Cardiac muscle cell (in vitro differentiated cells and primary cell): Measurements from ENCODE around the gene HPS1. TPM values are rescaled to one million over a fixed set of nuclear protein-coding genes. Genes with fewer than 3 reads are reported as not detected.

Experiments
- DNase-seq, 2 donors: peaks; one replicate each; pipeline versions ENCODE4 v3.0.0 to v3.0.0-alpha.2; 2010 to 2017; ENCODE audit warnings: low read depth in 1 of 2, low spot score in 1 of 2
- H3K27ac ChIP-seq: fragments of 200-600 bp; sonication (generic); 2 replicates; pipeline ENCODE4 v1.5.1; 2016
- H3K27me3 ChIP-seq: fragments of 200-600 bp; sonication (generic); 2 replicates; pipeline ENCODE4 v1.6.0; 2016; ENCODE audit warnings: control low read depth
- H3K36me3 ChIP-seq: fragments of 200-600 bp; sonication (generic); 2 replicates; pipeline ENCODE4 v1.5.1; 2016; ENCODE audit warnings: control low read depth
- H3K4me1 ChIP-seq: fragments of 200-600 bp; sonication (generic); 2 replicates; pipeline ENCODE4 v1.8.1; 2017; ENCODE audit warnings: low read depth, mild to moderate bottlenecking, mixed run types
- H3K4me3 ChIP-seq: fragments of 200-600 bp; sonication (generic); 2 replicates; pipeline ENCODE4 v1.5.1; 2016; ENCODE audit warnings: mild to moderate bottlenecking
- H3K9me3 ChIP-seq: fragments of 200-600 bp; sonication (generic); 2 replicates; pipeline ENCODE4 v1.5.1; 2017; ENCODE audit warnings: low read depth, mild to moderate bottlenecking, control low read depth
- polyA plus RNA-seq: library from polyadenylated mRNA; unstranded; fragments of >200 nt; fragmentation: Nextera tagmentation; extraction: Ambion mirVana; gene quantifications from 2 replicates; pipeline ENCODE4 v1.2.1, GENCODE V29; 2016
- total RNA-seq: library from RNA; depleted of rRNA; stranded (reverse); fragments of >200 nt; gene quantifications from 2 replicates; pipeline ENCODE4 v1.2.3, GENCODE V29; 2016
- TF ChIP-seq, protein P1 (sequence below): IDR thresholded peaks from 2 replicates; pipeline ENCODE4 v1.5.1; 2012; ENCODE audit warnings: low read depth, mild to moderate bottlenecking, low read length

HPS1 gene
- total and polyA plus RNA-seq, 2 experiments from 2014 or later, result 58.6 to 60.9 TPM

DNA sequence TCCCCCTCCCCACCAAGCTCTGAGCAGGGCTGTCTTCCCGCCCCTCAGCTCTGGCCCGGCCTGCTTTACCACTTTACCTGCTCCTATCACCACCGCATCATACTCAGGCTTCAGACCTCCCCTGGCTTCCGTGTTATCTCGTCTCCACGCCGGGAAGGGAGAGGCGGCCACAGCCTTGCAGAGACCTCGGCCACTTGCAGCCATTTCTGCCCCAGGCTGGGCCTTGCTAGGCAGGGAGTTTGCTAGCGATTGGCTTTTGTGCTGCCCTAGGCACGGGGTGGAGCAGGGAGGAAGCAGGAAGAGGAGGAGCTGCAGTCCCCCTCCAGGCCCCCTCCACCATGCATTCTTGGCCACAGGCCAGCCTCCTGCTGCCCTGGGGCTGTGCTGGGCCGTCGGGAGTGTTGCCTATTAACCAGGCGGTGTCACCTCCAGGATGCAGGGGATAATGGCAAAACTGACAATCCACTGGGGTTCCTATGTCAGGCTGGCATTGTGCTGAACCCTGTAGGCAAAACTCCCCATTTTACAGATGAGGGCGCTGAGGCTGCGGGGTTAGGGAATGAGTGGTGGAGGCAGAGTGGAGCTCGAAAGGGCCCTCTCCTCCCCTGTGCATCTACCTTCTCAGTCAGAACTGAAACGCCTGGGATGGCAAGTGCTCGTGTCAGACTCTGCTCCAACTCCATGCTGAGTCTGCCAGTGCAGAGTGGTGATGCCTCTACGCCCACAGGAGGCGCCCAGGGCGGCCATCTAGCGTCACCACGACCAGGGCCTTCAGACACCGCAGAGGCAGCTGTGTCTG lies 31.6 kb downstream of the HPS1 start, which contains the start of gene PYROXD2:
PYROXD2 (minus strand) TSS at position 251 of the 799 bp plus-strand sequence; CDS start at position 204, 47 bp downstream.
- H3K36me3 ChIP-seq, result no peaks in the 10 kb centered on the region
- DNase-seq, result peak; percentile 93 to 96
- TF ChIP-seq, protein P1, sequence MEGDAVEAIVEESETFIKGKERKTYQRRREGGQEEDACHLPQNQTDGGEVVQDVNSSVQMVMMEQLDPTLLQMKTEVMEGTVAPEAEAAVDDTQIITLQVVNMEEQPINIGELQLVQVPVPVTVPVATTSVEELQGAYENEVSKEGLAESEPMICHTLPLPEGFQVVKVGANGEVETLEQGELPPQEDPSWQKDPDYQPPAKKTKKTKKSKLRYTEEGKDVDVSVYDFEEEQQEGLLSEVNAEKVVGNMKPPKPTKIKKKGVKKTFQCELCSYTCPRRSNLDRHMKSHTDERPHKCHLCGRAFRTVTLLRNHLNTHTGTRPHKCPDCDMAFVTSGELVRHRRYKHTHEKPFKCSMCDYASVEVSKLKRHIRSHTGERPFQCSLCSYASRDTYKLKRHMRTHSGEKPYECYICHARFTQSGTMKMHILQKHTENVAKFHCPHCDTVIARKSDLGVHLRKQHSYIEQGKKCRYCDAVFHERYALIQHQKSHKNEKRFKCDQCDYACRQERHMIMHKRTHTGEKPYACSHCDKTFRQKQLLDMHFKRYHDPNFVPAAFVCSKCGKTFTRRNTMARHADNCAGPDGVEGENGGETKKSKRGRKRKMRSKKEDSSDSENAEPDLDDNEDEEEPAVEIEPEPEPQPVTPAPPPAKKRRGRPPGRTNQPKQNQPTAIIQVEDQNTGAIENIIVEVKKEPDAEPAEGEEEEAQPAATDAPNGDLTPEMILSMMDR, result no peak
- H3K27ac ChIP-seq, result peak within 1 kb of the TSS; percentile 86
- peaks cover 37% of the 10 kb centered on the region for H3K4me1 ChIP-seq
- H3K27me3 ChIP-seq, result no peaks in the 10 kb centered on the region
- H3K4me3 ChIP-seq, result peak within 1 kb of the TSS; percentile 34
- H3K9me3 ChIP-seq, result no peaks in the 10 kb centered on the region

DNA sequence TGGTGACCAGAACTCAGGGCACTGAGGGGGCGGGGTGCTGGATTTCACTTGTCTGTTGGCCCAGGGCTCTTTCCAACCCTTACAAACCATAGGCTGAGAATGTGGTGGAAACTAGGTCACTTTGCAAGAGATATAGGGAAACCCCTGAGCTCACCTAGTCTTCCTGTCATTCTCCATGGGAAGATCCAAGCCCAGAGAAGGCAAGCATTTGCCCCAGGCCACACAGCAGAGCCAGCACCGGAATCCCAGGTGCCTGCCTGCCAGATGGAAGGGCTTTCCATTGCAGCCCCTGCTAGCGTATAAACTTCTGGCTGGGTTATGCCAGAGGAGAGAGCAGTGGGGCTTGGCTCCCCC lies 32.2 kb downstream of the HPS1 start:
- Histone ChIP-seq H3K27ac (peak overlapping the region; percentile 86), H3K36me3 (no peaks in the 10 kb centered on the region), H3K27me3 (no peaks in the 10 kb centered on the region), H3K4me3 (peak overlapping the region; percentile 34), H3K9me3 (no peaks in the 10 kb centered on the region), H3K4me1 (peaks cover 40% of the 10 kb centered on the region)
- TF ChIP-seq, protein P1, result no peak
- DNase-seq, result no peak

DNA sequence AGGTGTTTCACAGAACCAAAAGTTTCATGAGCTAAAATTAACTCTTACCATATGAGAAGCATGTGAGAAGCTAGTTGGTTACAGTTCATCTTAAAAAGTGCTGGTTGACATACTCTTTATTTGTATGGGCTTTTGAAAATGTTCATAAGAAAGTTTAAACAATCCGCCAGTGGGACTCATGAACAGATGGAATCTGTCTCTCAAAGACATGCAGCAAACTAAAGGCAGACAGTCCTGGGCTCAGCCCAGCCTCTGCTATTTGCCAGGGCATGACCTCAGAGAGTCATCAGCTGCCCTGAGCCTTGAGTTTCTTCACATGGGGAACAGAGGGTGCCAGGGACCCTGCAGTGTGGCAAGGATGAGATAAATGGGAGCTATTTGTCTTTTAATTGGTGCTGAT lies 35.0 kb downstream of the HPS1 start:
- Histone ChIP-seq H3K27me3 (no peaks in the 10 kb centered on the region), H3K36me3 (no peaks in the 10 kb centered on the region), H3K27ac (peak overlapping the region; percentile 86), H3K9me3 (no peaks in the 10 kb centered on the region), H3K4me3 (no peak overlapping the region), H3K4me1 (peaks cover 50% of the 10 kb centered on the region)
- DNase-seq, result no peak
- TF ChIP-seq, protein P1, result no peak

DNA sequence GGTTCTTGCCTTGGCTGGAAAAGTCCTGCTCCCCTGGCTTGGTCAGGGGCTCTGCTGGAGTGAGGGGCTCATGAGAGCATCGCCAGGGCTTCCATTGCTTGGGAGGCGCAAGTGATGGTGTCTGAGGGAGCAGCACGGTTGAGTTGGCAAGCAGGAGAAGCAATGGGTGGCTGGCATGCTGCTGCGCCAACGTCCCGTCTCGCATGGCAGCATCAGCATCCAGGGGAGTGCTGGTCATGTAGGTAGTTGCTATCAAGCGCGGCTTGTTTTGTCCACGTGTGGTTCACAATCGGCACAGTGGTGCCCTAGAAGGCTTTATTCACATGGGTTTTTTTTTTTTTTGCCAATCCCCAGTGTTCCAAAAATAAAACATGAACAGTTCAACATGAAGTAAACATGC lies 35.6 kb downstream of the HPS1 start:
- DNase-seq, result no peak

DNA sequence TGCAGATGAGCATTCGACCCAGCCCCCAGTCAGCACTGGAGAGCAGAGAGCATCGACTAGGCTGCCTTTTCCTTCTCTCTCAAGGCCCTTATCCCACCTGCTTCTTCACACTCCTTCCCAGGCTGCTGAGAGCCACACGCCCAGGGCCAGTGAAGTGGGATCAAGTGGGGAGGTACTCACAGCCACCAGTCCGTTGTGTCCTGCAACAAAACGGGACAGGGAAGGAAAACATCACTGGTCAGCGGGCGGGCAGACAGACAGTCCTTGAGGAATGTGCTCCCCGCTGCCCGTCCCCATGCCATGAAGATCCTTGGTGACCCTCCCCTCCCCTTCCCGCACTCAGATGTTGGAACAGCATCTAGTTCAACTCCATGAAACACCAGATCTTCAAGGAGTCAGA lies 36.0 kb downstream of the HPS1 start:
- Histone ChIP-seq H3K4me1 (peaks cover 46% of the 10 kb centered on the region), H3K4me3 (no peak overlapping the region), H3K36me3 (no peaks in the 10 kb centered on the region), H3K9me3 (no peaks in the 10 kb centered on the region), H3K27ac (peak overlapping the region; percentile 86), H3K27me3 (no peaks in the 10 kb centered on the region)
- peak in 1 of 2 donors; percentile 39 for DNase-seq
- TF ChIP-seq, protein P1, result no peak

More for the DNA sequence above, 35.6 kb downstream of the HPS1 start:
- TF ChIP-seq, protein P1, result no peak
- Histone ChIP-seq H3K9me3 (no peaks in the 10 kb centered on the region), H3K27me3 (no peaks in the 10 kb centered on the region), H3K27ac (peak overlapping the region; percentile 86), H3K36me3 (no peaks in the 10 kb centered on the region), H3K4me1 (peaks cover 50% of the 10 kb centered on the region), H3K4me3 (no peak overlapping the region)
